GM12873 (cell line): ENCODE data around the gene GCGR.

ENCODE experiments used
- CTCF ChIP-seq: IDR thresholded peaks from 2 replicates; pipeline ENCODE4 v1.5.1; 2012; ENCODE audit warnings: low read depth, mild to moderate bottlenecking, moderate library complexity, low read length, control low read depth; ENCODE audit not compliant: insufficient read depth; ENCODE audit errors: missing control alignments

GCGR gene

GRCh38 chr17:81842725-81843504 lies 39.0 kb downstream of the GCGR start:
- TF ChIP-seq CTCF: no peak

- no peak for TF ChIP-seq CTCF
These were observed 39.9 kb downstream of the GCGR start for GRCh38 chr17:81843713-81844326.

GRCh38 chr17:81844327-81844851 lies 40.4 kb downstream of the GCGR start:
- no peak for TF ChIP-seq CTCF

- no peak for TF ChIP-seq CTCF
These were observed 40.9 kb downstream of the GCGR start for GRCh38 chr17:81844887-81845286.

- TF ChIP-seq CTCF: no peak
These were observed 41.4 kb downstream of the GCGR start for GRCh38 chr17:81845361-81845760.

GRCh38 chr17:81845881-81846742 lies 42.2 kb downstream of the GCGR start:
- TF ChIP-seq CTCF: no peak
